Measurements from ENCODE around the gene G3BP2.

The G3BP2 gene

GRCh38 chr4:75593393-75593792, 79.8 kb downstream of the G3BP2 start:
- no peaks in the 10 kb centered on the region for H3K9me3 ChIP-seq (ENCODE audit: insufficient read depth, low read length)
- H3K4me2 ChIP-seq (ENCODE audit: low read depth, low read length, poor library complexity, severe bottlenecking) = no peak overlapping the region
- no peak overlapping the region for H3K4me3 ChIP-seq (ENCODE audit: insufficient read depth, low read length, poor library complexity, severe bottlenecking)
- no peaks in the 10 kb centered on the region for H3K36me3 ChIP-seq (ENCODE audit: low read length)
- H2AFZ ChIP-seq (ENCODE audit: low read depth, low read length, severe bottlenecking) = no peak overlapping the region
- H3K9ac ChIP-seq (ENCODE audit: low read length) = no peak overlapping the region
- no peaks in the 10 kb centered on the region for H3K27me3 ChIP-seq (ENCODE audit: low read length)
- H3K9me2 ChIP-seq (replicated peaks; ENCODE audit: insufficient read depth, low read length) = no peaks in the 10 kb centered on the region
- H4K20me1 ChIP-seq (ENCODE audit: low read depth, low read length) = no peaks in the 10 kb centered on the region
- H3F3A ChIP-seq (ENCODE audit: insufficient read depth) = no peaks in the 10 kb centered on the region
- TF ChIP-seq, protein P1, sequence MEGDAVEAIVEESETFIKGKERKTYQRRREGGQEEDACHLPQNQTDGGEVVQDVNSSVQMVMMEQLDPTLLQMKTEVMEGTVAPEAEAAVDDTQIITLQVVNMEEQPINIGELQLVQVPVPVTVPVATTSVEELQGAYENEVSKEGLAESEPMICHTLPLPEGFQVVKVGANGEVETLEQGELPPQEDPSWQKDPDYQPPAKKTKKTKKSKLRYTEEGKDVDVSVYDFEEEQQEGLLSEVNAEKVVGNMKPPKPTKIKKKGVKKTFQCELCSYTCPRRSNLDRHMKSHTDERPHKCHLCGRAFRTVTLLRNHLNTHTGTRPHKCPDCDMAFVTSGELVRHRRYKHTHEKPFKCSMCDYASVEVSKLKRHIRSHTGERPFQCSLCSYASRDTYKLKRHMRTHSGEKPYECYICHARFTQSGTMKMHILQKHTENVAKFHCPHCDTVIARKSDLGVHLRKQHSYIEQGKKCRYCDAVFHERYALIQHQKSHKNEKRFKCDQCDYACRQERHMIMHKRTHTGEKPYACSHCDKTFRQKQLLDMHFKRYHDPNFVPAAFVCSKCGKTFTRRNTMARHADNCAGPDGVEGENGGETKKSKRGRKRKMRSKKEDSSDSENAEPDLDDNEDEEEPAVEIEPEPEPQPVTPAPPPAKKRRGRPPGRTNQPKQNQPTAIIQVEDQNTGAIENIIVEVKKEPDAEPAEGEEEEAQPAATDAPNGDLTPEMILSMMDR (IDR thresholded peaks at IDR 0.05; ENCODE audit: insufficient read depth, low read length, poor library complexity, severe bottlenecking) = no peak
- TF ChIP-seq EZH2phosphoT487 (conservative IDR thresholded peaks at IDR 0.05; ENCODE audit: low read length) = no peak
- H3K79me2 ChIP-seq (ENCODE audit: insufficient read depth, low read length) = no peaks in the 10 kb centered on the region
- no peak overlapping the region for H3K27ac ChIP-seq (ENCODE audit: low read depth, low read length)

All from SU-DHL-6 (cell line).